ENCODE data around the gene ZBTB37. TPM values are rescaled to one million over a fixed set of nuclear protein-coding genes. Genes with fewer than 3 reads are reported as not detected.

Gene ZBTB37
- total and polyA plus RNA-seq, 12 donors, result 0.55 to 15.2 (median 11.1) TPM

GRCh38 chr1:173914366-173914871, 46.2 kb downstream of the ZBTB37 start:
- Histone ChIP-seq H3K36me3 (no peaks in the 10 kb centered on the region), H3K4me3 (no peak overlapping the region), H3K27ac (no peak overlapping the region), H3K27me3 (no peaks in the 10 kb centered on the region), H3K9me3 (no peaks in the 10 kb centered on the region), H3K4me1 (no peaks in the 10 kb centered on the region)
- WGBS, 2 donors, result 85 to 87% methylated on average over 13 of the region's 13 CpGs
- TF ChIP-seq CTCF (IDR thresholded peaks at IDR 0.05), result peak in 7 of 9 donors; percentile 22 to 57 (median 32)
- ATAC-seq, result no peak
- intact Hi-C loops (cut with DNase I), result no loop called here
- DNase-seq, result no peak

GRCh38 chr1:173915596-173915995, 47.4 kb downstream of the ZBTB37 start:
- no peak for DNase-seq
- H3K27ac ChIP-seq, result no peak overlapping the region
- no peaks in the 10 kb centered on the region for H3K27me3 ChIP-seq
- ATAC-seq, result no peak
- H3K36me3 ChIP-seq, result no peaks in the 10 kb centered on the region
- 84 to 86% methylated on average over 2 of the region's 2 CpGs for WGBS, 2 donors
- no peaks in the 10 kb centered on the region for H3K9me3 ChIP-seq
- intact Hi-C loops (cut with DNase I), result no loop called here
- no peaks in the 10 kb centered on the region for H3K4me1 ChIP-seq
- TF ChIP-seq CTCF (IDR thresholded peaks at IDR 0.05), result no peak
- no peak overlapping the region for H3K4me3 ChIP-seq

GRCh38 chr1:173916667-173917066, 48.5 kb downstream of the ZBTB37 start:
- 73 to 77% methylated on average over 4 of the region's 4 CpGs for WGBS, 2 donors
- H3K27me3 ChIP-seq, result no peaks in the 10 kb centered on the region
- no peak for TF ChIP-seq CTCF (IDR thresholded peaks at IDR 0.05)
- no peaks in the 10 kb centered on the region for H3K36me3 ChIP-seq
- intact Hi-C loops (cut with DNase I), result no loop called here
- H3K4me3 ChIP-seq, result no peak overlapping the region
- no peak for ATAC-seq
- H3K4me1 ChIP-seq, result no peaks in the 10 kb centered on the region
- no peak for DNase-seq
- H3K9me3 ChIP-seq, result no peaks in the 10 kb centered on the region
- no peak overlapping the region for H3K27ac ChIP-seq

- TF ChIP-seq CTCF (IDR thresholded peaks at IDR 0.05), result no peak
- no peak within 1 kb of the TSS for H3K4me3 ChIP-seq
- H3K27me3 ChIP-seq, result no peaks in the 10 kb centered on the region
- 85 to 91% methylated on average over 3 of the region's 3 CpGs for WGBS, 2 donors
- H3K9me3 ChIP-seq, result no peaks in the 10 kb centered on the region
- no peak within 1 kb of the TSS for H3K27ac ChIP-seq
- ATAC-seq (no peak), DNase-seq (no peak)
- no peaks in the 10 kb centered on the region for H3K36me3 ChIP-seq
- no peaks in the 10 kb centered on the region for H3K4me1 ChIP-seq
- intact Hi-C loops (cut with DNase I), result no loop called here
These were observed 49.0 kb downstream of the ZBTB37 start, which contains the start of gene SERPINC1 for GRCh38 chr1:173917149-173917548. Gene SERPINC1, minus strand, starts transcription at chr1:173917327. Its CDS starts 68 bp downstream, at chr1:173917259.

Measured in heart right ventricle (tissue), 16 donors.